ENCODE data around the gene IQSEC1.

GRCh38 chr3:12986986-12987385 is 86.2 kb downstream of the IQSEC1 start:
- TF ChIP-seq EP300 (IDR thresholded peaks at IDR 0.05; ENCODE audit: borderline replicate concordance) = no peak
- TF ChIP-seq RAD21 (IDR thresholded peaks at IDR 0.05; ENCODE audit: low read depth) = no peak
- no peak for TF ChIP-seq NFIC (IDR thresholded peaks at IDR 0.05)
- no peak for TF ChIP-seq TEAD4 (IDR thresholded peaks at IDR 0.05)
- TF ChIP-seq TCF12 (IDR thresholded peaks at IDR 0.05; ENCODE audit: low read depth) = 0 out of 2 replicates have a peak, but pooled peaks have one; percentile 20
- TF ChIP-seq EGR1 (IDR thresholded peaks at IDR 0.05) = no peak
- 0 out of 2 replicates have a peak, but pooled peaks have one; percentile 27 for TF ChIP-seq MAX (IDR thresholded peaks at IDR 0.05)
- TF ChIP-seq REST (IDR thresholded peaks at IDR 0.05; ENCODE audit: low read depth) = no peak
- no peak for TF ChIP-seq TAF1 (IDR thresholded peaks at IDR 0.05; ENCODE audit: low read depth)
- no peak for TF ChIP-seq CEBPB (IDR thresholded peaks at IDR 0.05)
- no peak for TF ChIP-seq CREB1 (IDR thresholded peaks at IDR 0.05; ENCODE audit: low read depth)
- TF ChIP-seq USF1 (IDR thresholded peaks at IDR 0.05) = peak; percentile 81
- no peak for TF ChIP-seq FOXM1 (IDR thresholded peaks at IDR 0.05; ENCODE audit: borderline replicate concordance, low read depth)

Measured in Ishikawa (cell line).